ENCODE data around the gene ZNF831.

ZNF831 gene

DNA sequence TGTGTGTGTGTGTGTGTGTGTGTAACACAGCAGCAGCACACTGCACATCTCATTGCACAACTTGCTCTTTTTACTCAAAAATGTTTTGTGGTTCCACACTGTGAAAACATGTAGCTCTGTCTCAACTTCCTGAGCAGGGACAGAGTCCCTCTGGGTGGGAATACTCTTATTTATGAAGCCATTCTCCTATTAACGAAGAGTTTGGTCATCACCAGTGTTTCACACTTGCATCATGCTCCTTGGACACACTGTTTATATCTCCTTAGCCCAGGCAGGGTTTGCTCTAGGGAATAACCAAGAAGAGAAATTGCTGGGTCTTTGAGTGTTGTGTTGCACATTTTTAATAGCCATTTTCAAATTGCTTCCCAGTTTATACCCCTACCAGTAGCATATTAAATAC, 53.6 kb downstream of the ZNF831 start:
- DNase-seq, result no peak

DNA sequence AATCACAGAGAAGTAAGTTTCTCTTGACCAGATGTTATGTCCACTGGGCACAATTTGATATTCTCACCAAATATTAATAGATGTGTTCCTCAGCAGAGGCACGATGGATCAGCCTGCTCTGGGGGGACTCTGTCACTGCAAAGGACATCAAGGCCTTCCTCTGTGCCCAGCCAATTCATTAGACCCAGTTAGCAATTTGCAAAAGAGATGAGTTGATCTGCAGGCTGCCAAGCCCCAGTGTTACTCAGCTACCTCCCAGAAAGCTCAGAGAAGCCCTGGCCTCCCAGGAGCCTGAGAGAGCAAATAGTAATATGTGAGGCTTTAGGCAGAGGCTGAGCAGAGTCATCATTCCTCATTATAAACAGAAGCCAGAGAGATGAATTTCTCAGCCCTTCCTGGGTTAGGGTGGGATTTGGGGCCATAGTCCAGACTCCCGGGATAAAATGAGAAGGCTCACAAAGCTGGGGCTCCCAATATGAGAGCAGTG, 54.2 kb downstream of the ZNF831 start:
- DNase-seq, result no peak

- no peak for DNase-seq
These were observed 55.6 kb downstream of the ZNF831 start for GRCh38 chr20:59219211-59219610.

GRCh38 chr20:59220161-59220560, 56.5 kb downstream of the ZNF831 start:
- no peak for DNase-seq

DNA sequence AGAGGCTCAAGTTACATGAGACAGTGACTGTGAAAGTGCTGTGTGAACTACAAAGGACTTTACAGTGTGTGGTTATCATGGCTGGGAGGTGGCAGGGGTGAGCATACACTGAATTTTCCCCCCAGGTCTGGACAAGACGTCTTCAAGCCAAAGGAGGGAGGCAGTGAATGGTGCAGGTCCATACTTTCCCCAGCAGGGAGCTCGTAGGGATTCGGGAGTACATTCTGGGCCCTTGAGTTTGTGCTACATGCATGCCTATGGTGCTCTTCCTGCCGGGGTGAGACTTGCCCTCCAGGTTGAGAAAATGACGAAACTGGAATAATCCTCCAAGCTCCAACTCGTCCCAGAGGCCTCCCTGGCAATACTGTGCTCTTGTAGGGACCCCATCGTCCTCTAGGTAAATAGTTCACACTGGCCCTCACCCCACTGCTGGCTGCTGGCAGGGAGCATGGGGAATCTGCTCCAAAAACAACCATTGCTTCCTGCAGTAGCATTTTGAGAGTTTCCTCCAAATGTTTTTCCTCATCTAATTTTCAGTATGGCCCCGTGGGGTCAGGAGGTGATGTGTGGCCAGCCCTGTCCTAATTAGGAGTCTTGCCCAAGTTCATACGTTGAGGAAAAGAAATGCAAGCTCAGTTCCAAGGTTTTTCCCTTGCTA, 57.6 kb downstream of the ZNF831 start:
- DNase-seq, result no peak

DNA sequence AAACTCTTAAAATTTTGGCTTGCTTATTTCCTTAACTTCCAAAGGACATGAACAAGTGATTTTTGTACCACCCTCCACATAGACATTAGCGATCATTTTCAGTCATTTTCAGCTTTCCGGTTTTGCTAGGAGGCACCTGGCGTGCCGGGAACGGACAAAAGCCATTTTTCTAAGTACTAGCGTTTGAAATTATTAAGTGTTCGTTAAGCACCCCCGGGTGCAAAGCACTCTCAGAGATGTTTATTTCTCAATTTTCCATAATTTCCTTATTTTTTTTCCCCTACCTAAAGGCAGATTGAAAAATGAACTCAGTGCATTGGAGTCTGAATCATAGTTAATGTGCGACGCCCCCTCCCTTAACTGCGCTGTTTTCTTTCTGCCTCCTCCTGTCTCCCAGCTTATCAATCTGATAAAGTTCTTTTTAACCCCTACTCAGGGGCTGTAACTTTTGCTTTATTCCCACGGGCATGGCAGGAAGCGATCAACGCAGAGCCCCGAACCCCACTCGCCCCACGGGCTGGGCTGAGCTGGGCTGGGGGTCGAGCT, 58.2 kb downstream of the ZNF831 start:
- no peak for DNase-seq

DNA sequence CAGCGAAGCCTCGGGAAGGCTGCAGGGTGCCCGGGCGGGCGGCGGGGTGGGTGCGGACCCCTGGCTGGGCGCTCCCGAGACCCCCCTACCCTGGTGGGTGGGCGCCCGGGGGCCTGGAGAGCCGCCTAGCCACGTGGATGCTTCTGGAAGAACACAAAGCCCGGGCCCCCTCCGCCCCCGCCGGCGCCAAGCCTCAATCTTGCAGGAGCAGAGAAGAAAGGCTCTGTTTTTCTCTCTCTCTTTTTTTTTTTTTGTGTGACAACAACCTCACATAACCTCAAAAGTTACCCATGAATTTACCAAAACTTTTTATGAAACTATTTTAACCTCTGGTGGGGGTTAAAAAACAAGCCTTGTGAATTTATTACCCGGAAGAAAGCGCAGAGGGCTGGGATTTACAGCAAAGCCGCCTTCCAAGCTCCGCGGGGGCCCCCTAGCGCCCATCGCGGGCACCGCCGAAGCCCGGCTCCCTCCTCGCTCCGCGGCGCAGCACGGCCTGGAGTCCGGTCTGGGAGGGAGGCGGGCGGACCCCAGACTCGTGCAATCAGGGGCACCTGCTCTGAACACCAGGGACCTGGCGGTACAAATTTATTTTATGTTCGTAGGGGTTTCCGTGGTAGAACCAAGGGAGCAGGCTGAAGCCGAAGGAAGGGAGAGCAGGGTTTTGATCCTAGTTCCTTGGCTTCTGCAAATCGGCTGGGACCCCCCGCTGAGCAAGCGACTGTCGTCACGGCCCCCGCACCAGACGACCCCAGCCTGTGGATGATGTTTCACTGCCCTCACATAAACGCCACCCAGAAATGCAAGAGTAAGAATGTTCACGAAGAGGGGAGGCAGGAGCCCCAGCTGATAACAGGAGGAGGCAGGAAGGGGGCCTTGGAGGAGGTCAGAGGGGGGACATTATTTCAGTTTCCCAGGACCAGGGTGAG, 58.9 kb downstream of the ZNF831 start:
- peak; percentile 6 for DNase-seq

DNA sequence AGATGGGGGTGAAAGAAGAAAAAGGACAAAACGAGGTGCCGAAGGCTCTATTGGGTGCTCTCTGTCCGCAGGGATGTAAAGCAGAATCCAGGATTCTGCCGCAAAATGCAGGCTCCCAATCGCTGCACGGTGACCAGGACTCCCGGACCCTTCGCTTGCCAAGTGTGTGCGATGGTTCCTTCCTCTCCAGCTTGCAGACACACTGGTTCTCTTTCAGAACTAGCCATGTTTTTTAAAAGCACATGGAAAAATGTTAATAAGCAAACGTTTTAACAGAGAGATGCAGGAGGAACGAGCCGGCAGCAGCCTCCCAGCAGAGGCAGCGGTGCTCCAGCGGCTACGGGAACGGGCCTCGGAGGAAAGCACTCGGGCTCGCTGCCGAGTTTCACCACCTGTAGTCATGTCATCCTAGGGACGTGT, 59.6 kb downstream of the ZNF831 start:
- no peak for DNase-seq

- no peak for DNase-seq
These were observed 60.1 kb downstream of the ZNF831 start for GRCh38 chr20:59223750-59224149.

GRCh38 chr20:59224236-59224635, 60.6 kb downstream of the ZNF831 start:
- DNase-seq, result no peak

DNA sequence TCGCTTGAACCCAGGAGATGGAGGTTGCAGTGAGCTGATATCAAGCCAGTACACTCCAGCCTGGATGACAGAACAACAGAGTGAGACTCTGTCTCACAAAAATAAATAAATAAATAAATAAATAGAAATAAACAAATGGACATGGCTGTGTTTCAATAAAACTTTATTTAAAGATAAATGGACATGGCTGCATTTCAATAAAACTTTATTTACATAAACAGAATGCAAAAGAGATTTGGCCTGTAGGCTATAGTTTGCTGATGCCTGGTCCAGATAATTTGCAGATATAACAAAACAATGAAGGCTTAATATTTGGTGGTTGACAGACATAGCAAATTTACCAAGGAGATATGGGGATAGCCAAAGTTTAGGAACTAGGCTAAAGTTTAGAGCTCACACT, 66.8 kb downstream of the ZNF831 start:
- no peak for DNase-seq

- DNase-seq, result no peak
These were observed 67.6 kb downstream of the ZNF831 start for GRCh38 chr20:59231124-59231804.

DNA sequence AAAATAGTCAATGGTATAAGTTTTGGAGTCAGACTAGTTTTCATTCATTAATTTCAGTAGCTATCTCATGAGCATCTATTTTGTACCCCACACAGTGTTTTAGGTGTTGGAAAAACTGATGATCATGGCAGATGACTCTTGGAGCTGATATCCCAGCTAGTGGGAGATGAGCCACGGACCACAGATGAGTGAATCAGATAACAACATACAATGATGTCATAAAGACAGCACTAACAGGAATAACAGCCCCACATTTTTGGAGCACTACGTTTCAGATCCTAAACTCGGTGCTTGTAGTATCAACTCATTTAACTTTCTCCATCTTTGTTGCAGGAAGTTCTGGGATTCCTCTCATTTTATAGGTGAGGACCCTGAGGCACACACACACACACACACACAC, 69.0 kb downstream of the ZNF831 start:
- no peak for DNase-seq

DNA sequence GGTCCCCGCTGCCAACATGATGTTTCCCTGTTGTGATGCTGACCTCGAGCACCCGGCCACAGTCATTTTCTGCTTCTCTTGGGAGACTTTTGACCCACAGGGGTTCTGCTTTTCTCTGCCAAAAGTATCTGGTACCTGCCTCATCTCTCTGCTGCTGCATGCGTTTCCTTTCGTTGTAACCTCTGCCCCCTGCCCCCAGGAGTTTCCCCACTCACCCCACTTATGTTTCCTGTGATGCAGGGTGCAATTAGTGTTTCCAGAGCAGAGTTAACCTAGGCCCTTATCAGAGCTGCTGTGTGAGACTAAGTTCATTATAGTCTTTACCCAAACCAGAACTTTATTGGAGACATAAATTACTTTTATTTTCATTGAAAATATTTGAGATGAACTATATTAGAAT, 71.6 kb downstream of the ZNF831 start:
- no peak for DNase-seq

- no peak for DNase-seq
These were observed 76.4 kb downstream of the ZNF831 start for GRCh38 chr20:59240006-59240405.

GRCh38 chr20:59242714-59243626, 79.3 kb downstream of the ZNF831 start:
- DNase-seq, result no peak

DNA sequence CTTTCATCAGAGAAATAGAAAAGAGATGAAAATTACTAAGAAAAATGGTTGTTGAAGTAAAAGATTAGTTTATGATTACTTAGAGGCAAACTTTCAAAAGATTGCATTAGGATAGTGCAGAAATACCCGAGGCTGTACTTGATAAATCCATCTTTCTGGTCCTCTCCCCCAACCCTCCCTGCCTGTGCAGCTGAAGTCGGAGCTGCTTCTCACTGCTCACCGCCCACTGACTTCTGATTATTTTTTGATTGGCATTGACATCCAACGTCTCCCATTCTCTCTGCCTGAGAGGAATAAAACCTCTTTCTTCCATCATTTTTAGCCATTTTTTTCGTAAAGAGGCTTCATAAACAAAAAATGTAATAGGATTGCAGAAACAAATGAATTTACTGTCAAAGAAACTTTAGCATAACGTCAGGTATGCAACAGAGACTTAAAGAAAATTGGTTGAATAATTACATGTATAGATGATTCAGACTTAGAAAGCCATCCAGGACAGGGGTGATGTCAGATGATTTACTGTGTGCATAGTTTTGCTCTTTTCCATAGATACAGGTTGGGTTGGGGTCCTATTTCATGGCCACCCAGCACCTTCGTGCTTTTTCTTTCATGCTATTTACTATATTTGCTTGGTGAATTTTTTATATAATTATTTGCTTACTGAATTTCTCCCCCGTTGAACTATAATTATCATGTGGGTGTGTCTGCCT, 83.2 kb downstream of the ZNF831 start:
- no peak for DNase-seq

DNA sequence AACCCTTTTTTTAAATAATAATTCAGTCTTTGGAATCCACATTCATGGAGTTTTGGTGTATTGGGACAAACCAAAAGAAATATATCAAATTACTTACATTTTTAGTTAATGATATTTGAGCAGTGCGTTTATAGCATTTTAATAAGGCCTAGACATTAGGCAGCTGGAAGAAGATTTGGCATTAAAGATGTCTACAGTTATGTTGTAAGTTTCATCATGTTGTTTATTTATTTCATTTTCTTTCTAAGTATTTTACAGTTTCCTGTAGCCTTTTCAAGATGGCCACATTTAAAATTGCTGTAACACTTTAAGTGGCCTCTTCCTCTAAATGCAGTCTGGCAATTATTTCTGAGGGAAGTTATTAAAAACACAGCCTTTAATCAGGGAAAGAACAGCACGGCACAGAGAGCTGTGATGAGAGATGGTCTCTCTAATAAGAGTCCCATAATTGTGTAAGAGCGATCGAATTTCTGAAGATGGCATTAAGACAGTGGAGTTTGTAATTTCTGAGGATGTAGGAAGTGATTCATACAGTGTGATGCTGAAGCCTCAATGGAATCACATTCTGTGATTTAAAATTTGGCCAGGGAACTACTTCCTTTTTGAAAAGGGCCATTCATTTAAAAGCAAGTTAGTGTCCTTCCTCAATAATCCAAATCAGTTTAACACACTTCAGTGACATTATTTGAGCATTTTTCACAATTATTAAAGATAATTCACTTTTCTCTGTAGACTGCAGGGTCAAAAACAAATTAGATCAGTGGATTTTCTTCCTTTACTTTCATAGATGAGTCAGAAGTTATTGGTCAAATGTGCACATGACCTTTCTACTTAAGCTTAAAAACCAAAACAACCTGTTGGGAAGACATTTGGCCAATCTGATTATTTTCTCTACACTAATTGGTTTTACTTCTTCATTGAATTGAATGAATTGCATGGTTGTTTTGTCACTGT, 84.4 kb downstream of the ZNF831 start:
- DNase-seq, result no peak

GRCh38 chr20:59250293-59250692, 86.7 kb downstream of the ZNF831 start:
- no peak for DNase-seq

DNA sequence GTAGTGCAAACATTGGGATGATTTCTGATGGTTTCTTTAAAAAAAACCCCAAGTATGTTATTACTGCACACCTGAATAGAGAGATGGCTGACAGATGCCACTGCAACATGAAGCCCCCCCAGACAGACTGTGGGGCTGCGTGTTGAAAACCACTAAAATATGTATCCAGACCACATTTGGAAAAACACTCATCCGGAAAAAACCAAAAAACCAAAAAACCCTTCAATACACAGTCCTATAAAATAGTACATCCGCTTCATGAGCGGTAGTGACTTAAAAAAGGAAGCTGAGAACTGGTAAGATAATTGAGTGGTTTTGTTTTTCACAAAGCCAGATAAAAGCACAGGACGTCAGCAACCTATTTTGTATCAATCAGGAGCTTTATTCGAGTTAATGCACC, 89.7 kb downstream of the ZNF831 start:
- DNase-seq, result no peak
